ENCODE measurements around the gene SPRR2G.

SPRR2G gene

DNA sequence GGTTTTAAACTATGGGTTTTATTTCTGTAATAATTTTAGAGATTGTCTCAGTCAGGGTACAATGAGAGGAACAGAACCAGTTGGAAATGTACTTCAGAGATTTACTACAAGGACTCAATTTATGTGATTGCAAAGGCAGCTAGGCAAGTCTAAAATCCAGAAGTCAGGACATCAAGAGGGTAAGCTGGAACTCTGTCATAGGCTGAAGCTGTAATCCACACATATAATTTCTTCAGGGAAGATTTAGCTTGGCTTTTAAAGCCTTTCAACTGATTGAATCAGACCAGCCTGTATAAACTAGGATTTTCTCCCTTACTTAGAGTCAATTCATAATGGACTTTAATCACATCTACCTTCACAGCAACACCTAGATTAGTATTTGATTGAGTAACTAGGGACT is 28.2 kb upstream of the SPRR2G start:
- no peak overlapping the region for H3K27ac ChIP-seq (ENCODE audit: low read depth, low read length, poor library complexity, severe bottlenecking)
- no peaks in the 10 kb centered on the region for H3F3A ChIP-seq (ENCODE audit: insufficient read depth, low read length)
- no peaks in the 10 kb centered on the region for H3K4me1 ChIP-seq (ENCODE audit: insufficient read depth, low read length, severe bottlenecking)
- no peaks in the 10 kb centered on the region for H4K20me1 ChIP-seq (ENCODE audit: insufficient read depth, low read length)
- H3K4me3 ChIP-seq (ENCODE audit: low read depth, low read length, poor library complexity, severe bottlenecking), result no peak overlapping the region
- H3K36me3 ChIP-seq (ENCODE audit: insufficient read depth, low read length), result no peaks in the 10 kb centered on the region
- H3K9ac ChIP-seq (ENCODE audit: low read length), result no peak overlapping the region
- no peaks in the 10 kb centered on the region for H3K9me2 ChIP-seq (ENCODE audit: low read depth, low read length)
- TF ChIP-seq, protein P1, sequence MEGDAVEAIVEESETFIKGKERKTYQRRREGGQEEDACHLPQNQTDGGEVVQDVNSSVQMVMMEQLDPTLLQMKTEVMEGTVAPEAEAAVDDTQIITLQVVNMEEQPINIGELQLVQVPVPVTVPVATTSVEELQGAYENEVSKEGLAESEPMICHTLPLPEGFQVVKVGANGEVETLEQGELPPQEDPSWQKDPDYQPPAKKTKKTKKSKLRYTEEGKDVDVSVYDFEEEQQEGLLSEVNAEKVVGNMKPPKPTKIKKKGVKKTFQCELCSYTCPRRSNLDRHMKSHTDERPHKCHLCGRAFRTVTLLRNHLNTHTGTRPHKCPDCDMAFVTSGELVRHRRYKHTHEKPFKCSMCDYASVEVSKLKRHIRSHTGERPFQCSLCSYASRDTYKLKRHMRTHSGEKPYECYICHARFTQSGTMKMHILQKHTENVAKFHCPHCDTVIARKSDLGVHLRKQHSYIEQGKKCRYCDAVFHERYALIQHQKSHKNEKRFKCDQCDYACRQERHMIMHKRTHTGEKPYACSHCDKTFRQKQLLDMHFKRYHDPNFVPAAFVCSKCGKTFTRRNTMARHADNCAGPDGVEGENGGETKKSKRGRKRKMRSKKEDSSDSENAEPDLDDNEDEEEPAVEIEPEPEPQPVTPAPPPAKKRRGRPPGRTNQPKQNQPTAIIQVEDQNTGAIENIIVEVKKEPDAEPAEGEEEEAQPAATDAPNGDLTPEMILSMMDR (IDR thresholded peaks at IDR 0.05; ENCODE audit: low read length), result no peak
- TF ChIP-seq EZH2 (IDR thresholded peaks at IDR 0.05; ENCODE audit: borderline replicate concordance, low read length), result no peak
- H3K9me3 ChIP-seq (ENCODE audit: low read length), result no peaks in the 10 kb centered on the region
- no peaks in the 10 kb centered on the region for H3K27me3 ChIP-seq (ENCODE audit: insufficient read depth, low read length)
- no peak overlapping the region for H3K4me2 ChIP-seq (ENCODE audit: low read length)
- H3K79me2 ChIP-seq (ENCODE audit: insufficient read depth, low read length), result no peaks in the 10 kb centered on the region
- H2AFZ ChIP-seq (ENCODE audit: low read length), result no peak overlapping the region

DNA sequence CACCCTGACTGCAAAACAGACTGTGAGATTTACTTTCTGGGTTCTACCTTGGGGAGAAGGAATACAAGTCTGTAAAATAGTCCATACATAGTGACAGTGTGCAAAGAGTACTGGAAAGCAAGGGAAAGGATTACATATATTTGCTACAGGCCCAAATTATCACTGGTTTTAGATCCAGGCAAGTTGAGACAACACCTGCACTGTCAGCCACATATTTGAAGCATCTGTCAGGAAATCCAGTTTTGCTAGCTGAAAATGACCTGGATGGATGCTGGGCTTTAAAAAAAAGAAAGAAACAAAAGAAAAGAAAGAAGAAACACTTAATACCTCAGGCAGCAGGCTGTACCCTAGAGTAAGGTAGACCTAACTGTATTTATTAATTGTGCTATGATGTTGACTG is 23.9 kb upstream of the SPRR2G start:
- no peaks in the 10 kb centered on the region for H3K79me2 ChIP-seq (ENCODE audit: insufficient read depth, low read length)
- TF ChIP-seq, protein P1 (IDR thresholded peaks at IDR 0.05; ENCODE audit: low read length), result no peak
- TF ChIP-seq EZH2 (IDR thresholded peaks at IDR 0.05; ENCODE audit: borderline replicate concordance, low read length), result no peak
- H3K9ac ChIP-seq (ENCODE audit: low read length), result no peak overlapping the region
- H3K27me3 ChIP-seq (ENCODE audit: insufficient read depth, low read length), result no peaks in the 10 kb centered on the region
- no peaks in the 10 kb centered on the region for H3K9me3 ChIP-seq (ENCODE audit: low read length)
- H3F3A ChIP-seq (ENCODE audit: insufficient read depth, low read length), result no peaks in the 10 kb centered on the region
- H3K36me3 ChIP-seq (ENCODE audit: insufficient read depth, low read length), result no peaks in the 10 kb centered on the region
- no peaks in the 10 kb centered on the region for H3K4me1 ChIP-seq (ENCODE audit: insufficient read depth, low read length, severe bottlenecking)
- H3K27ac ChIP-seq (ENCODE audit: low read depth, low read length, poor library complexity, severe bottlenecking), result no peak overlapping the region
- H3K9me2 ChIP-seq (ENCODE audit: low read depth, low read length), result no peaks in the 10 kb centered on the region
- H4K20me1 ChIP-seq (ENCODE audit: insufficient read depth, low read length), result no peaks in the 10 kb centered on the region
- no peak overlapping the region for H3K4me3 ChIP-seq (ENCODE audit: low read depth, low read length, poor library complexity, severe bottlenecking)
- no peak overlapping the region for H3K4me2 ChIP-seq (ENCODE audit: low read length)
- no peak overlapping the region for H2AFZ ChIP-seq (ENCODE audit: low read length)

DNA sequence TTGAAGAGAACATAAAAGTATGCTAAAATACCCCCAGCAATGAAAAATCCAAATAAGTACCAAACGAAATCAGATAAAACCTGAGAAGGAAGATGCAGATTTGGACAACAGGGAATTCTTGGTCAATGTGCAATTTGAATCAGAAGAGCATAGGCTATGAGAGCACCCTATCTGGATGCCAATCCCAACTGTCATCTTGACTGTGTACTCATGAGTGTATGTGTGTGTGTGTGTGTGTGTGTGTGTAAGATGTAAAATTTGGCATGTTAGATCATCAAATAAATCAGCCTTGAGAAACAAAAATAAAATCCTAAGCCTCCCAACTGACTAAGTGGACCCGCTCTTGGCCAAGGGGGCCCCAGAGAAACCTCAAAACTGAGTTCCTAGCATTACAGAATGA is 18.0 kb upstream of the SPRR2G start:
- no peaks in the 10 kb centered on the region for H3K4me1 ChIP-seq (ENCODE audit: insufficient read depth, low read length, severe bottlenecking)
- H3K27ac ChIP-seq (ENCODE audit: low read depth, low read length, poor library complexity, severe bottlenecking), result no peak overlapping the region
- H3K4me2 ChIP-seq (ENCODE audit: low read length), result no peak overlapping the region
- H3K27me3 ChIP-seq (ENCODE audit: insufficient read depth, low read length), result no peaks in the 10 kb centered on the region
- H4K20me1 ChIP-seq (ENCODE audit: insufficient read depth, low read length), result no peaks in the 10 kb centered on the region
- TF ChIP-seq, protein P1 (IDR thresholded peaks at IDR 0.05; ENCODE audit: low read length), result no peak
- no peak for TF ChIP-seq EZH2 (IDR thresholded peaks at IDR 0.05; ENCODE audit: borderline replicate concordance, low read length)
- no peaks in the 10 kb centered on the region for H3K36me3 ChIP-seq (ENCODE audit: insufficient read depth, low read length)
- H3K9me3 ChIP-seq (ENCODE audit: low read length), result no peaks in the 10 kb centered on the region
- no peaks in the 10 kb centered on the region for H3F3A ChIP-seq (ENCODE audit: insufficient read depth, low read length)
- no peaks in the 10 kb centered on the region for H3K9me2 ChIP-seq (ENCODE audit: low read depth, low read length)
- H3K4me3 ChIP-seq (ENCODE audit: low read depth, low read length, poor library complexity, severe bottlenecking), result no peak overlapping the region
- no peaks in the 10 kb centered on the region for H3K79me2 ChIP-seq (ENCODE audit: insufficient read depth, low read length)
- no peak overlapping the region for H3K9ac ChIP-seq (ENCODE audit: low read length)
- no peak overlapping the region for H2AFZ ChIP-seq (ENCODE audit: low read length)

All from OCI-LY1 (cell line).